Gastroesophageal sphincter (tissue), 4 donors: ENCODE results near the gene SGCB. TPM values are rescaled to one million over a fixed set of nuclear protein-coding genes. Genes with fewer than 3 reads are reported as not detected.

Experiments used
- ATAC-seq: fragments of 150-250 bp; one replicate; pipeline ENCODE4 v1.9.1; 2016; ENCODE audit warnings: mild to moderate bottlenecking, moderate library complexity
- H3K27ac ChIP-seq, 4 donors: fragments of 200-600 bp; sonication (generic) in 3 of 4; 1 replicate in 3 of 4; 2 replicates in 1 of 4; pipeline ENCODE4 v1.5.1; 2016 to 2019
- H3K27me3 ChIP-seq: fragments of 200-600 bp; sonication (generic); one replicate; pipeline ENCODE4 v1.5.1; 2019
- H3K36me3 ChIP-seq, 2 donors: fragments of 200-600 bp; sonication (generic); one replicate each; pipeline ENCODE4 v1.5.1; 2019; ENCODE audit warnings: control low read depth in 1 of 2
- H3K4me1 ChIP-seq, 3 donors: fragments of 200-600 bp; sonication (generic); 1 replicate in 2 of 3; 2 replicates in 1 of 3; pipeline ENCODE4 v1.5.1; 2016 to 2019; ENCODE audit warnings: control low read depth in 2 of 3
- H3K4me3 ChIP-seq, 2 donors: fragments of 200-600 bp; sonication (generic); one replicate each; pipeline ENCODE4 v1.5.1; 2019; ENCODE audit warnings: mild to moderate bottlenecking in 1 of 2, moderate library complexity in 1 of 2
- H3K9me3 ChIP-seq, 3 donors: fragments of 200-600 bp; sonication (generic); one replicate each; pipeline ENCODE4 v1.5.1; 2017 to 2019; ENCODE audit warnings: control low read depth in 2 of 3
- EP300 ChIP-seq: sonication (generic); formaldehyde crosslinking; IDR thresholded peaks from one replicate; pipeline ENCODE4 v1.6.1; 2017; ENCODE audit warnings: antibody characterized with exemption, mild to moderate bottlenecking
- POLR2A ChIP-seq, 2 donors: fragments of 450-650 bp; IDR thresholded peaks; one replicate each; pipeline ENCODE4 v1.6.1; 2017; ENCODE audit warnings: antibody characterized with exemption in 2 of 2, mild to moderate bottlenecking in 2 of 2, moderate library complexity in 1 of 2
- POLR2AphosphoS5 ChIP-seq: sonication (generic); formaldehyde crosslinking; IDR thresholded peaks from one replicate; pipeline ENCODE4 v1.6.1; 2017; ENCODE audit warnings: antibody characterized with exemption
- WGBS, 2 donors: methylation state at CpG; one replicate each; pipeline ENCODE4 v1.1.5; 2018; ENCODE audit warnings: low coverage in 1 of 2; 5-methylcytosine and 5-hydroxymethylcytosine counted together
- total RNA-seq, 4 donors: library from RNA; depleted of rRNA; stranded (reverse); fragments of >200 nt; gene quantifications; one replicate each; pipeline ENCODE4 v1.1.0, GENCODE V29; 2016
- TF ChIP-seq, protein P1 (sequence below), 4 experiments: fragments of 200-600 bp in 2 of 4; fragments of 450-650 bp in 2 of 4; sonication (generic) in 1 of 4; IDR thresholded peaks; one replicate each; pipeline ENCODE4 v1.5.1; 2017 to 2019; ENCODE audit warnings: antibody characterized with exemption in 4 of 4, mild to moderate bottlenecking in 2 of 4, moderate library complexity in 2 of 4

The SGCB gene
- total RNA-seq, 4 donors from 2014 or later, result 58.0 to 105 (median 86.2) TPM

DNA sequence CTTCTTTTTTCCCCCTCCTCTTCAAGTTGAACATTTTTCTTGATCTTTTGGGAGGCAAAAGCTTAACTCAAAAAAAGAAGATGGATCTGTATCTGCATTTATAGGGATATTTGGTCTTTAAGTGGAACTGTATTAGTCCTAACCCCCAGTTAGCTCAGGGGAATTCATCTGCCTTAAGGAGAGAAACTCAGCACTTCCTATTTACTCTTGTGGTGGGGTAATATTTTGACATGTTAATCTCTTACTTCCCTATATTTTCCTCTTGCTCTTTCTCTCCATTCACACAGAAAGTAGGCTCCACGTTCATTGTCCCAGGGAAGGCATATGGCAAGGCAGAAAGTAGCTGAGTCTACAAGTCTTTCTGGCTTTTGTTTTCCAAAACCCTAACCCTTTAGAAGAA lies 23.2 kb downstream of the SGCB start:
- no peak overlapping the region for H3K27ac ChIP-seq
- ATAC-seq, result no peak

DNA sequence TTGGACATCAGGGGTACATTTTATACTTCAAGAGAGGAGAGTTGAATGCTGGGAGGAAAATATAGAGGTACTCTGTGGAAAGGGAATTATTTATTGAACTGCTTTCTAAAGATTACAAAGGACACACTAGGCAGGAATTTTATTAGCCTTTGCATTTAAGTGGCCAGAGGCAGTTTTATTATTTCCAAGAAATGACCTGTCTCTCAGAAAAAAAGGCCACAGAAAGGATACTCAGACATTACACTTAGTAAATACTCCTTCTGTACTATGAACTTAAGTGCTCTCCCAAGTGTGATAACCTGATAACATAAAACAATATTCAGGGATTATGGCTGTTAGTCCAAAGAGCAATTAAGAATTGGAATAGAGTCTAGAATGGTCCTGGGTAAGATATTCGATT lies 25.4 kb downstream of the SGCB start:
- H3K27ac ChIP-seq, result no peak overlapping the region
- no peak overlapping the region for H3K4me3 ChIP-seq
- H3K4me1 ChIP-seq, result no peaks in the 10 kb centered on the region
- H3K9me3 ChIP-seq, result no peaks in the 10 kb centered on the region
- 88 to 89% methylated on average over 1 of the region's 1 CpG for WGBS, 2 donors
- no peak for ATAC-seq
- H3K36me3 ChIP-seq, result peaks cover 0 to 36% of the 10 kb centered on the region in 2 donors
- H3K27me3 ChIP-seq, result no peaks in the 10 kb centered on the region
- TF ChIP-seq POLR2A (IDR thresholded peaks at IDR 0.05) (no peak), POLR2AphosphoS5 (no peak), EP300 (no peak)
- TF ChIP-seq, protein P1, sequence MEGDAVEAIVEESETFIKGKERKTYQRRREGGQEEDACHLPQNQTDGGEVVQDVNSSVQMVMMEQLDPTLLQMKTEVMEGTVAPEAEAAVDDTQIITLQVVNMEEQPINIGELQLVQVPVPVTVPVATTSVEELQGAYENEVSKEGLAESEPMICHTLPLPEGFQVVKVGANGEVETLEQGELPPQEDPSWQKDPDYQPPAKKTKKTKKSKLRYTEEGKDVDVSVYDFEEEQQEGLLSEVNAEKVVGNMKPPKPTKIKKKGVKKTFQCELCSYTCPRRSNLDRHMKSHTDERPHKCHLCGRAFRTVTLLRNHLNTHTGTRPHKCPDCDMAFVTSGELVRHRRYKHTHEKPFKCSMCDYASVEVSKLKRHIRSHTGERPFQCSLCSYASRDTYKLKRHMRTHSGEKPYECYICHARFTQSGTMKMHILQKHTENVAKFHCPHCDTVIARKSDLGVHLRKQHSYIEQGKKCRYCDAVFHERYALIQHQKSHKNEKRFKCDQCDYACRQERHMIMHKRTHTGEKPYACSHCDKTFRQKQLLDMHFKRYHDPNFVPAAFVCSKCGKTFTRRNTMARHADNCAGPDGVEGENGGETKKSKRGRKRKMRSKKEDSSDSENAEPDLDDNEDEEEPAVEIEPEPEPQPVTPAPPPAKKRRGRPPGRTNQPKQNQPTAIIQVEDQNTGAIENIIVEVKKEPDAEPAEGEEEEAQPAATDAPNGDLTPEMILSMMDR (IDR thresholded peaks at IDR 0.05), result no peak

More for the DNA sequence above, 23.2 kb downstream of the SGCB start:
- Histone ChIP-seq H3K36me3 (peaks cover 0 to 33% of the 10 kb centered on the region in 2 donors), H3K27me3 (no peaks in the 10 kb centered on the region), H3K4me3 (no peak overlapping the region), H3K4me1 (no peaks in the 10 kb centered on the region), H3K9me3 (no peaks in the 10 kb centered on the region)
- WGBS, 2 donors, result 27 to 67% methylated on average over 1 of the region's 1 CpG
- TF ChIP-seq EP300 (no peak), POLR2AphosphoS5 (no peak), POLR2A (IDR thresholded peaks at IDR 0.05) (no peak)
- TF ChIP-seq, protein P1 (IDR thresholded peaks at IDR 0.05), result no peak

DNA sequence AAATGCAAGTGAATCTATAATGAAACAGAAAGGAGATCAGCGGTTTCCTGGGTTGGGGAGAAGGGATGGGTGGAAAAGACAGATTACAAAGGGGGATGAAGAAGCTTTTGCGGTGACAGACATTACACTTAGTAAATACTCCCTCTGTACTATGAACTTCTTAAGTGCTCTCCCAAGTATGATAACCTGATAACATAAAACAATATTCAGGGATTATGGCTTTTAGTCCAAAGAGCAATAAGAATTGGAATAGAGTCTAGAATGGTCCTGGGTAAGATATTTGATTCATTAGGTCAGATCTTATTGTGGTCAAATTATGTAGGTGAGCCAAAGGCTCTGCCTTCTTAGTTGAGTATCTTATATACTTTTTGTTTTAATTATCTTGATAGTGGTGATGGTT lies 27.1 kb downstream of the SGCB start:
- H3K27me3 ChIP-seq, result no peaks in the 10 kb centered on the region
- H3K36me3 ChIP-seq, result peaks cover 0 to 39% of the 10 kb centered on the region in 2 donors
- H3K27ac ChIP-seq, result no peak overlapping the region
- TF ChIP-seq, protein P1 (IDR thresholded peaks at IDR 0.05), result no peak
- TF ChIP-seq POLR2AphosphoS5 (no peak), POLR2A (IDR thresholded peaks at IDR 0.05) (no peak), EP300 (no peak)
- no peak for ATAC-seq
- no peaks in the 10 kb centered on the region for H3K4me1 ChIP-seq
- no peak overlapping the region for H3K4me3 ChIP-seq
- 94 to 95% methylated on average over 2 of the region's 2 CpGs for whole genome bisulfite sequencing, 2 donors
- H3K9me3 ChIP-seq, result no peaks in the 10 kb centered on the region

DNA sequence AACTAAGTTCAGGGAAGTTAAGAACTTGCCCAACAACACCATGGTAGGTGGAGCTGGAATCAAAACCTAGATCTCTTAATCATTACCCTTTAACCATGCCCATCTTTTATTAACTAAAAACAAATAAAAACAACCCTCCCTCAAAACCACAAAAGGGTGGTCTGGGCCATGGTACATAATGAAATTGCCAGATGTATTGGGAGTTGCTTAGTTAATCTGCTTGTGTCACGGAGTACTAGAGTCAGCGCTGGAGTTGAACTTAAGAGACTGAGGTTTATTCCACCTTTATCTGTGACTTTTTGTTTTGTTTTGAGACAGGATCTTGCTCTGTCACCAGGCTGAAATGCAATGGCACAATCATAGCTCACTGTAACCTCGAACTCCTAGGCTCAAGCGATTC lies 31.2 kb downstream of the SGCB start:
- H3K4me3 ChIP-seq, result no peak overlapping the region
- no peaks in the 10 kb centered on the region for H3K4me1 ChIP-seq
- peaks cover 0 to 20% of the 10 kb centered on the region in 2 donors for H3K36me3 ChIP-seq
- no peak for ATAC-seq
- H3K27ac ChIP-seq, result no peak overlapping the region
- no peaks in the 10 kb centered on the region for H3K9me3 ChIP-seq
- TF ChIP-seq POLR2AphosphoS5 (no peak), POLR2A (IDR thresholded peaks at IDR 0.05) (no peak)
- H3K27me3 ChIP-seq, result no peaks in the 10 kb centered on the region
- WGBS, 2 donors, result 92 to 97% methylated on average over 2 to 4 of the region's 4 CpGs

DNA sequence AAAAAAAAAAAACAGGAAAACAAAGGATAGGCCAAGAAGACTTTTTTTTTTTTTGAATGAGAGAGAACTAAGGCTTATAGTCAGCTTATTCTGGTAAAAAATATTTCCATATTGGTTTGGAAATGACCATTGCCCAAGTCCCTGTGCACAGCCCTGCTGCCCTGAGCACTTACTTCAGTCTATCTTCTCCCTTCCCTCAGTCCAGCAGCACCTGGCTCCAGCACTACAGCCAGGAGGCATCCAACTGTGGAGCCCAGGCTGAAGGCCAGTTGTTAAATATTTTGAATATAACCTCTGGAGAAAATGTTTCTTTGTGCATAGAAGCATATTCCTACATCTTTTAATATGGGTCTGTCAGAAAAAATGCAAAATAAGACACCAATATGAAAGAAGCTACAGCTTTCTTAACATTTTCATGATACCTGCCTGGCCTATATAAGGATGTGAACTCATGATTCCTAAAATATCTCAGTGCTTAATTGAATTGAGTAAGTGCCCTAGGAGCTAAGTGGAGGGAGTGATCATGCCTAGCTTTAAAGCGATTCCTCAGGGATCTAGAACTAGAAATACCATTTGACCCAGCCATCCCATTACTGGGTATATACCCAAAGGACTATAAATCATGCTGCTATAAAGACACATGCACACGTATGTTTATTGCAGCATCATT lies 32.4 kb downstream of the SGCB start:
- TF ChIP-seq EP300 (no peak), POLR2AphosphoS5 (no peak)
- TF ChIP-seq, protein P1 (IDR thresholded peaks at IDR 0.05), result no peak
- 79 to 89% methylated on average over 1 to 2 of the region's 2 CpGs for WGBS, 2 donors
- Histone ChIP-seq H3K4me3 (no peak overlapping the region), H3K4me1 (no peaks in the 10 kb centered on the region), H3K27ac (no peak overlapping the region), H3K36me3 (peaks cover 0 to 8% of the 10 kb centered on the region in 2 donors), H3K9me3 (no peaks in the 10 kb centered on the region), H3K27me3 (no peaks in the 10 kb centered on the region)
- no peak for ATAC-seq
